Keratinocyte (primary cell): ENCODE results near the gene FAM53B. TPM values are rescaled to one million over a fixed set of nuclear protein-coding genes. Genes with fewer than 3 reads are reported as not detected.

Source experiments
- DNase-seq: peaks from one replicate; pipeline ENCODE4 v3.0.0-alpha.2; 2011; ENCODE audit warnings: low read depth, missing footprints, low spot score
- FAIRE-seq: peaks from 2 replicates; lab custom pipeline; 2011; peaks lifted over from hg19 to GRCh38; lab: Jason Lieb, UNC
- H2AFZ ChIP-seq: 2 replicates; pipeline ENCODE4 v1.6.0; 2012; ENCODE audit warnings: low read length, control low read depth, inconsistent platforms; ENCODE audit not compliant: control insufficient read depth
- H3K27ac ChIP-seq: 2 replicates; pipeline ENCODE4 v1.5.1; 2011; ENCODE audit warnings: low read length; ENCODE audit not compliant: control insufficient read depth, insufficient read depth
- H3K27me3 ChIP-seq: 3 replicates; pipeline ENCODE4 v1.6.0; 2011; ENCODE audit warnings: low read length; ENCODE audit not compliant: control insufficient read depth, insufficient read depth; ENCODE audit errors: extremely low read depth
- H3K36me3 ChIP-seq, 2 experiments: 2 replicates in 1 of 2; 3 replicates in 1 of 2; pipeline ENCODE4 v1.5.1; 2011; ENCODE audit warnings: low read length in 2 of 2, mild to moderate bottlenecking in 1 of 2; ENCODE audit not compliant: control insufficient read depth in 2 of 2, insufficient read depth in 2 of 2; ENCODE audit errors: extremely low read depth in 1 of 2
- H3K4me1 ChIP-seq: 3 replicates; pipeline ENCODE4 v1.5.1; 2011; ENCODE audit warnings: low read length; ENCODE audit not compliant: control insufficient read depth, insufficient read depth; ENCODE audit errors: extremely low read depth
- H3K4me2 ChIP-seq: 3 replicates; pipeline ENCODE4 v1.6.0; 2011; ENCODE audit warnings: low read depth, low read length; ENCODE audit not compliant: control insufficient read depth, insufficient read depth; ENCODE audit errors: extremely low read depth
- H3K4me3 ChIP-seq, 3 experiments: fragments of 200-600 bp in 1 of 3; sonication (generic) in 1 of 3; 2 replicates in 2 of 3; 3 replicates in 1 of 3; pipeline ENCODE4 v1.5.1; 2011 to 2016; ENCODE audit warnings: low read length in 3 of 3, mild to moderate bottlenecking in 3 of 3, control low read depth in 2 of 3, inconsistent platforms in 1 of 3, low read depth in 1 of 3, mixed read lengths in 1 of 3, mixed run types in 1 of 3, moderate library complexity in 1 of 3; ENCODE audit not compliant: control insufficient read depth in 2 of 3, insufficient read depth in 2 of 3; ENCODE audit errors: extremely low read depth in 1 of 3
- H3K79me2 ChIP-seq: 2 replicates; pipeline ENCODE4 v1.6.0; 2012; ENCODE audit warnings: low read length; ENCODE audit not compliant: control insufficient read depth, insufficient read depth
- H3K9ac ChIP-seq: 3 replicates; pipeline ENCODE4 v1.6.0; 2011; ENCODE audit warnings: low read length; ENCODE audit not compliant: control insufficient read depth, insufficient read depth; ENCODE audit errors: extremely low read depth
- H3K9me1 ChIP-seq: 3 replicates; pipeline ENCODE4 v1.6.0; 2011; ENCODE audit warnings: low read length; ENCODE audit not compliant: control insufficient read depth, insufficient read depth; ENCODE audit errors: extremely low read depth
- H3K9me3 ChIP-seq: 2 replicates; pipeline ENCODE4 v1.5.1; 2012; ENCODE audit warnings: low read depth, low read length; ENCODE audit not compliant: control insufficient read depth
- H4K20me1 ChIP-seq: 3 replicates; pipeline ENCODE4 v1.6.0; 2011; ENCODE audit warnings: low read length; ENCODE audit not compliant: control insufficient read depth, insufficient read depth; ENCODE audit errors: extremely low read depth
- CTCF ChIP-seq, 3 experiments: IDR thresholded peaks in 1 of 3; conservative IDR thresholded peaks in 1 of 3; optimal IDR thresholded peaks in 1 of 3; 2 replicates in 2 of 3; 3 replicates in 1 of 3; pipeline versions ENCODE3 to v1.5.1; 2011; ENCODE audit warnings: low read length in 3 of 3, mild to moderate bottlenecking in 3 of 3, moderate library complexity in 2 of 3, control low read depth in 1 of 3, inconsistent platforms in 1 of 3; ENCODE audit not compliant: insufficient read depth in 2 of 3; ENCODE audit errors: extremely low read depth in 1 of 3
- EZH2 ChIP-seq: IDR thresholded peaks from one replicate; pipeline ENCODE4 v1.6.1; 2012; ENCODE audit warnings: inconsistent platforms, mild to moderate bottlenecking, low read length, moderate library complexity
- dilution Hi-C: fragments of 300-500 bp; cut with MboI; formaldehyde crosslinking; loops from one replicate; pipeline ENCODE4 v1.7.0; 2020; ENCODE audit warnings: low sequenced_read_pairs; ENCODE audit not compliant: extremely low pct_ligation_motif_present
- polyA plus RNA-seq, 5 experiments: library from polyadenylated mRNA; depleted of rRNA in 3 of 5; stranded (reverse) in 3 of 5; stranded (forward) in 1 of 5; unstranded in 1 of 5; fragments of >200 nt; gene quantifications; 1 replicate in 1 of 5; 2 replicates in 3 of 5; 3 replicates in 1 of 5; pipeline versions ENCODE4 v1.2.1 to v1.2.3, GENCODE V29; 2011 to 2012; ENCODE audit warnings: missing spikeins in 2 of 5, low read depth in 1 of 5, low replicate concordance in 1 of 5

FAM53B gene
- polyA plus RNA-seq, 1 donor (not counting 4 experiments of a cell fraction or from before 2014, with no cell fraction given): 8.6 TPM

DNA sequence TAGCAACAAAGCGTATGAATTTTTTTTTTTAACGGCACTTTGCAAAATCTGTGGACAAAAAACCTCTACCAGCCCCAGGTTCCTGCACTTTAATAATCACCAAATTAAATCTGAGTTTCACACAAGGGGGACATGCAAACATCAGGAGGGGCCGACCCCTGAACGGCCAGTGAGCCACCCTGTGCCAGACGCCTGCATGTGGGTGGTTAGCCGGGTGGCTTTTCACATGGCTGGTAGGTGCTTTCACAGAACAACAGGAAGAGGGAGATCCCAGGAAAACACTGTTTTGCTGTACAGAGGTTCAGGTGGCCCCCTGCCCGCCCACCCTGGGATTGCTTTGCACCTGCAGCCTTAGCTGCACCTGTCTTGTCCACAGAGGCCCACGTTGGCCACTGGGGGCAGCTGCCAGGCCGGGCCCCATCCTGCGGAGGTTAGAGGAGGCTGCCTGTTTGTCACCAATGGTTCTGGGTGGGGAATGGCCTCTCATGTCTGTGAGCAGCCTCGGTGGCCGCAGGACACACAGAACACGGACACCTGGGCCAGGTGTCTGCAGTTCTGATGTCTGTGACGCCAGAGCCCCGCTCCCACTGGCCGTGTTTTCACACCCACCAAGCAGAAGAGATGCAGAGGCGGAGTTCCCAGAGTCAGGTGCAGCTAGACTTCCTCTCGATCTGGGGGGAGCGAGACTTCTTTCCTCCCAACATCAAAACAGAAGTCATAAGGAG lies 107.7 kb downstream of the FAM53B start:
- peaks cover 2% of the 10 kb centered on the region for H3K9me1 ChIP-seq
- peaks cover 24% of the 10 kb centered on the region for H3K4me1 ChIP-seq
- no peaks in the 10 kb centered on the region for H3K9me3 ChIP-seq
- DNase-seq: no peak
- no peaks in the 10 kb centered on the region for H3K36me3 ChIP-seq
- H2AFZ ChIP-seq: no peak overlapping the region
- TF ChIP-seq EZH2: no peak
- TF ChIP-seq CTCF (optimal IDR thresholded peaks at IDR 0.05 in 1 of 3, IDR thresholded peaks at IDR 0.05 in 1 of 3, conservative IDR thresholded peaks at IDR 0.05 in 1 of 3; ENCODE audit: extremely low read depth in 1 of 3, insufficient read depth in 2 of 3, low read length in 3 of 3): no peak
- no peaks in the 10 kb centered on the region for H4K20me1 ChIP-seq
- H3K27ac ChIP-seq: no peak overlapping the region
- peaks cover 9% of the 10 kb centered on the region for H3K79me2 ChIP-seq
- dilution Hi-C loops: no loop called here
- no peak overlapping the region for H3K9ac ChIP-seq
- FAIRE-seq: no peak
- H3K27me3 ChIP-seq: no peaks in the 10 kb centered on the region
- no peak overlapping the region for H3K4me3 ChIP-seq
- no peak overlapping the region for H3K4me2 ChIP-seq

DNA sequence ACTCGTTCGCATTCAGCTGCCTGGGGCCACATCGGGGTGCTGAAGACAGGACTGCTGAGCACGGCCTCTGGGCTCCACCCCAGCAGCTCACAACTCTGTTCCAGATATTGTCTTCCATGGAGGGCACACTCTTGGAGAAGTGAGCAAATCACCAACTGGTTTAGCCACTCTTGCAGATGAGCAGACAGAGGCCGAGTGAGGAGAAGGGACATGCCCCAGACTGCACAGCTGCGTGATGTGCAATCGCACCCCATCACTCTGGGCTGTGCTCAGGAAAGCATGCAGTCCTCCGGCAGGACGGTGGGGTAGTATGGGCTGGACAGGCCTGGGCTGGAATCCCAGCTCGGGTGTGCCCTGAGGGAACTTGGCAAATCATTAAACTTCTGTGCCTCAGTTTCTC lies 111.6 kb downstream of the FAM53B start:
- Histone ChIP-seq H4K20me1 (peaks cover under 1% of the 10 kb centered on the region), H3K4me3 (peak overlapping the region in 2 of 3 experiments; percentile 25 to 50), H3K79me2 (peaks cover 7% of the 10 kb centered on the region), H3K9me1 (no peaks in the 10 kb centered on the region), H3K36me3 (no peaks in the 10 kb centered on the region), H3K4me1 (peaks cover 20% of the 10 kb centered on the region), H3K27me3 (no peaks in the 10 kb centered on the region), H3K4me2 (peak overlapping the region; percentile 83), H2AFZ (peak overlapping the region; percentile 50), H3K9ac (peak overlapping the region; percentile 66), H3K27ac (peak overlapping the region; percentile 85), H3K9me3 (no peaks in the 10 kb centered on the region)
- FAIRE-seq (peak; percentile 96), DNase-seq (no peak)
- no peak for TF ChIP-seq CTCF (optimal IDR thresholded peaks at IDR 0.05 in 1 of 3, IDR thresholded peaks at IDR 0.05 in 1 of 3, conservative IDR thresholded peaks at IDR 0.05 in 1 of 3; ENCODE audit: extremely low read depth in 1 of 3, insufficient read depth in 2 of 3, low read length in 3 of 3)
- no peak for TF ChIP-seq EZH2
- dilution Hi-C loops: no loop called here
